ENCODE results near the gene ZNF232. TPM values are rescaled to one million over a fixed set of nuclear protein-coding genes. Genes with fewer than 3 reads are reported as not detected.
A peak's percentile ranks its signal among the peaks of the same experiment; 100 is the strongest.
"Not testable (repeated sequence)": the region's sequence is repeated elsewhere in the genome, so short reads cannot be mapped to it uniquely, and the experiment has no call there.

Gene ZNF232
- total and polyA plus RNA-seq, 2 donors (not counting 1 experiment from before 2014, with no cell fraction given), result 9.9 to 17.4 TPM

DNA sequence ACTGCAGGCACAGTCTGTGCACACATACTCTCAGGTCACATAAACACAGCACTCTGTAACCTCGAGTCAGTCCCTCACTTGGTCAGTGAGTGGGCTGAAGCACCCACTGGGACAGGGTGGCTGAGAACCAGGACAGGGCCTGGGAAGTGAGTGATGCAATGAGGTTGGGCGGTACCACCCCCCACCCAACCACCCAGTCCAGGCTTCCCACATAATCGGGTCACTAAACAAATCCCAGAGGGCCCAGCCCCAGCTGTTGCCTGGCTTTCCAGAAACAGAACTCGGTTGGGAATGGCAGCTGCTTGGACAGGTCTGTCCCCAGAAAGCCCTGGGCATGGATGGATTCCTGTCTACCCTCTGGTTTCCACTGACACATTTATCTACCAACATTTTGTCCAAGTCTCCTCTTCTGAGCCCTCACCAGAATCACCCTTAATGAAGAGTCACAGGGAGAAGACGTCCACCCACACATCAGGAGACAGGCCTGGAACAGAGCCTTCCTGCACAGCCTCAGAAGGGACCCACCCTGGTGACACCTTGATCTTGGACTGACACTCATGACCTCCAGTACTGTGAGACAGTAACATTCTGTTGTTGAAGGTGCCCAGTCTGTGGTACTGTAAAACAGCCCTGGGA, 12.6 kb upstream of the ZNF232 start:
- H4K20me1 ChIP-seq (ENCODE audit: control insufficient read depth, insufficient read depth, low read length, poor library complexity, severe bottlenecking); H3K9ac ChIP-seq (ENCODE audit: low read length); H3K4me2 ChIP-seq (replicated peaks; ENCODE audit: low read depth, low read length, poor library complexity, severe bottlenecking); H3K27ac Mint-ChIP-seq; H3K4me1 ChIP-seq (ENCODE audit: control insufficient read depth in 2 of 2, insufficient read depth in 2 of 2, low read length in 2 of 2); ATAC-seq (ENCODE audit: low read depth); H3K9me3 Mint-ChIP-seq (ENCODE audit: insufficient read depth); H3K79me2 ChIP-seq (ENCODE audit: control insufficient read depth, insufficient read depth, low read length); H2AFZ ChIP-seq (ENCODE audit: insufficient read depth, low read depth, low read length, poor library complexity, severe bottlenecking); H3K36me3 ChIP-seq (replicated peaks in 1 of 2; ENCODE audit: control extremely low read depth in 1 of 2, control insufficient read depth in 1 of 2, extremely low read depth in 1 of 2, insufficient read depth in 2 of 2, low read length in 1 of 2); POLR2A ChIA-PET; intact Hi-C loops (cut with micrococcal nuclease); H3K27ac ChIP-seq (ENCODE audit: low read length in 2 of 2); H3K4me3 ChIP-seq (ENCODE audit: control extremely low read depth in 1 of 5, extremely low read depth in 1 of 5, insufficient read depth in 1 of 5, low read depth in 2 of 5, low read length in 4 of 5); H3K9me3 ChIP-seq (ENCODE audit: control extremely low read depth in 1 of 3, control insufficient read depth in 2 of 3, insufficient read depth in 1 of 3, low read length in 2 of 3); DNase-seq: not testable (repeated sequence)
- H3K27me3 Mint-ChIP-seq, result peaks cover 35% of the 10 kb centered on the region
- 77% methylated on average over 2 of the region's 5 CpGs for WGBS (ENCODE audit: insufficient coverage)
- H3K4me1 Mint-ChIP-seq, result peaks cover 11% of the 10 kb centered on the region
- peaks cover 0 to 14% (median 6%) of the 10 kb centered on the region in 4 experiments for H3K27me3 ChIP-seq (replicated peaks in 1 of 4; ENCODE audit: control extremely low read depth in 1 of 4, control insufficient read depth in 3 of 4, insufficient read depth in 4 of 4, low read length in 3 of 4)
- CTCF ChIA-PET, result interaction anchor here (1.0 kb wide), 1 partner anchor 107 kb away, joined by 3 read pairs; no protein-coding TSS in a partner anchor
- peak overlapping the region; percentile 48 for H3K4me3 Mint-ChIP-seq

DNA sequence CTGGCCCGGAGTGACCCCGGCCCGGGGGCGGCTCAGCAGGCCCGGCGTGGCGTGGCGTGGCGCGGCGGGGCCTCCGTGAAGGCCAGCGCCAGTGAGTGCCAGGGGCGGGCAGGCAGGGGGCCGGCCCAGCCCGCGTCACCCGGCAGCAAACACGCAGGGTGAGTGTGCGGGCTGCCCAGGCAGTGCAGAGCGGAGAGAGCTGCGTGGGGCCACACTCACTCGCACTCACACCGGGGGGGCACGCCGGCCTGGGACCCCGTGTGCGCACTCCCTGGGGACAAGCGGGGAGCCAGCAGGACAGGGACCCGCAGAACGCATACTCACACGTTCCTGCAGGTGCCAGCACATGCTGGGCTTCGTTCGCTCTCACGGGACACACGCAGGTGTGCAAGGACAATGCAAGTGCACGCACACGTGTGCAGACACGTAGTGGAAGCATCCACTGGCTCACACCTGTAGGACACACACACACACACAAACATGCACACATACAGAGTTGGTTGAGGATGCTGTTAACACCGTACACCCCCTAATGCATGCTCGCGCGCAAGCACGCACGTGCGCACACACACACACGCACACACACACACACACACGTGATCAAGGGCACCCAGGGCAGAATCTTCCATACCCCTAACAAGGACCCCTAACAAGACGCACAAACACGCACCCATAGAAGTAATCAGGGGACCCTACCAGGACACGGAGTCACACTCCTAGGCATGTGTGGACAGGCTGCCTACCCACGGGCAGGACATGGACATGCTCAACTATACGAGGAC, 11.9 kb upstream of the ZNF232 start:
- intact Hi-C loops (cut with micrococcal nuclease), result no loop called here
- Histone ChIP-seq H3K27me3 (replicated peaks in 1 of 4; ENCODE audit: control extremely low read depth in 1 of 4, control insufficient read depth in 3 of 4, insufficient read depth in 4 of 4, low read length in 3 of 4) (peaks cover 0 to 14% (median 6%) of the 10 kb centered on the region in 4 experiments), H3K9me3 (ENCODE audit: control extremely low read depth in 1 of 3, control insufficient read depth in 2 of 3, insufficient read depth in 1 of 3, low read length in 2 of 3) (peaks cover 0 to 12% (median 0%) of the 10 kb centered on the region in 3 donors), H2AFZ (ENCODE audit: insufficient read depth, low read depth, low read length, poor library complexity, severe bottlenecking) (no peak overlapping the region), H4K20me1 (ENCODE audit: control insufficient read depth, insufficient read depth, low read length, poor library complexity, severe bottlenecking) (no peaks in the 10 kb centered on the region), H3K27ac (ENCODE audit: low read length in 2 of 2) (no peak overlapping the region), H3K4me2 (replicated peaks; ENCODE audit: low read depth, low read length, poor library complexity, severe bottlenecking) (peak overlapping the region; percentile 85), H3K4me3 (ENCODE audit: control extremely low read depth in 1 of 5, extremely low read depth in 1 of 5, insufficient read depth in 1 of 5, low read depth in 2 of 5, low read length in 4 of 5) (peak overlapping the region in 2 of 5 experiments; percentile 45 to 54), H3K36me3 (replicated peaks in 1 of 2; ENCODE audit: control extremely low read depth in 1 of 2, control insufficient read depth in 1 of 2, extremely low read depth in 1 of 2, insufficient read depth in 2 of 2, low read length in 1 of 2) (no peaks in the 10 kb centered on the region), H3K9ac (ENCODE audit: low read length) (no peak overlapping the region), H3K79me2 (ENCODE audit: control insufficient read depth, insufficient read depth, low read length) (no peaks in the 10 kb centered on the region), H3K4me1 (ENCODE audit: control insufficient read depth in 2 of 2, insufficient read depth in 2 of 2, low read length in 2 of 2) (peaks cover 7 to 10% of the 10 kb centered on the region in 2 donors)
- Mint-ChIP-seq H3K27me3 (peaks cover 38% of the 10 kb centered on the region), H3K4me1 (peaks cover 11% of the 10 kb centered on the region), H3K4me3 (peak overlapping the region; percentile 48), H3K27ac (no peak overlapping the region), H3K9me3 (ENCODE audit: insufficient read depth) (no peaks in the 10 kb centered on the region)
- CTCF ChIA-PET, result no interaction called here
- POLR2A ChIA-PET, result no interaction called here
- 59% methylated on average over 49 of the region's 53 CpGs for WGBS (ENCODE audit: insufficient coverage)
- DNase-seq, result no peak
- ATAC-seq (ENCODE audit: low read depth), result no peak
- no peak for TF ChIP-seq CTCF (IDR thresholded peaks at IDR 0.05)
- TF ChIP-seq EZH2 (IDR thresholded peaks at IDR 0.05; ENCODE audit: borderline replicate concordance, insufficient read depth, low read depth, low read length, poor library complexity, severe bottlenecking), result no peak

All from B cell (primary cell).